ENCODE data around the gene MPZ. TPM values are rescaled to one million over a fixed set of nuclear protein-coding genes. Genes with fewer than 3 reads are reported as not detected.
A peak's percentile ranks its signal among the peaks of the same experiment; 100 is the strongest.

Gene MPZ
- total RNA-seq, 4 donors from 2014 or later = 1.4 to 3.0 (median 1.6) TPM

DNA sequence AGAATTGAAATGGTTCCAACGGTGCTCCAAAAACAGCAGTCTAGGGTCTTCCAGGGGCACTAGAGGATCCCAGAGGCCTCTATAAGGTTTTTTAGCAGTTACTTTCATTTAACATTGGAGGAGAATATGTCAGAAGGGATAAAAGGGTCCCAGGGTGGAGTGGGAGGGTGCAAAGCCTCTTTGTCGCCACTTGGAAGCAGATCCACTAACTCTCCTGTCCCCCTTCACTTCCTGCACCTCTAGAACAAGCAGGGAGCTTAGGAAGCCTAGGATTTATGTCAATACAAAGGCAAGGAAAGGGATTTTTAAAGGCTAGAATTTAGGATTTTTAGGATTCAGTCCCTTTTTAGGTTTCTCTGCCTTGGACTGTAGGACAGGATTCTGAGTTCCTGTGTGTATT lies 42.9 kb downstream of the MPZ start:
- Histone ChIP-seq H3K36me3 (no peaks in the 10 kb centered on the region), H3K9me3 (no peaks in the 10 kb centered on the region), H3K27ac (peak overlapping the region in 2 of 4 donors; percentile 11 to 52), H3K27me3 (peaks cover 1% of the 10 kb centered on the region), H3K4me3 (no peak overlapping the region), H3K4me1 (peaks cover 0 to 1% (median 0%) of the 10 kb centered on the region in 4 donors)
- in situ Hi-C loops (cut with MboI; ENCODE audit: low pct_ligation_motif_present in 1 of 4, low pct_unique_long_range_greater_than_20kb in 1 of 4, low sequenced_read_pairs in 3 of 4) (no loop called here), intact Hi-C loops (cut with DNase I; ENCODE audit: low total_unique reads) (no loop called here)
- DNase-seq = no peak
- WGBS, 2 donors (ENCODE audit: low coverage in 1 of 2) = 75 to 91% methylated on average over 2 of the region's 2 CpGs
- TF ChIP-seq, protein P1, sequence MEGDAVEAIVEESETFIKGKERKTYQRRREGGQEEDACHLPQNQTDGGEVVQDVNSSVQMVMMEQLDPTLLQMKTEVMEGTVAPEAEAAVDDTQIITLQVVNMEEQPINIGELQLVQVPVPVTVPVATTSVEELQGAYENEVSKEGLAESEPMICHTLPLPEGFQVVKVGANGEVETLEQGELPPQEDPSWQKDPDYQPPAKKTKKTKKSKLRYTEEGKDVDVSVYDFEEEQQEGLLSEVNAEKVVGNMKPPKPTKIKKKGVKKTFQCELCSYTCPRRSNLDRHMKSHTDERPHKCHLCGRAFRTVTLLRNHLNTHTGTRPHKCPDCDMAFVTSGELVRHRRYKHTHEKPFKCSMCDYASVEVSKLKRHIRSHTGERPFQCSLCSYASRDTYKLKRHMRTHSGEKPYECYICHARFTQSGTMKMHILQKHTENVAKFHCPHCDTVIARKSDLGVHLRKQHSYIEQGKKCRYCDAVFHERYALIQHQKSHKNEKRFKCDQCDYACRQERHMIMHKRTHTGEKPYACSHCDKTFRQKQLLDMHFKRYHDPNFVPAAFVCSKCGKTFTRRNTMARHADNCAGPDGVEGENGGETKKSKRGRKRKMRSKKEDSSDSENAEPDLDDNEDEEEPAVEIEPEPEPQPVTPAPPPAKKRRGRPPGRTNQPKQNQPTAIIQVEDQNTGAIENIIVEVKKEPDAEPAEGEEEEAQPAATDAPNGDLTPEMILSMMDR (IDR thresholded peaks at IDR 0.05) = no peak
- TF ChIP-seq EP300 (IDR thresholded peaks at IDR 0.05; ENCODE audit: low read depth) (no peak), POLR2AphosphoS5 (IDR thresholded peaks at IDR 0.05) (no peak), POLR2A (IDR thresholded peaks at IDR 0.05) (no peak)

DNA sequence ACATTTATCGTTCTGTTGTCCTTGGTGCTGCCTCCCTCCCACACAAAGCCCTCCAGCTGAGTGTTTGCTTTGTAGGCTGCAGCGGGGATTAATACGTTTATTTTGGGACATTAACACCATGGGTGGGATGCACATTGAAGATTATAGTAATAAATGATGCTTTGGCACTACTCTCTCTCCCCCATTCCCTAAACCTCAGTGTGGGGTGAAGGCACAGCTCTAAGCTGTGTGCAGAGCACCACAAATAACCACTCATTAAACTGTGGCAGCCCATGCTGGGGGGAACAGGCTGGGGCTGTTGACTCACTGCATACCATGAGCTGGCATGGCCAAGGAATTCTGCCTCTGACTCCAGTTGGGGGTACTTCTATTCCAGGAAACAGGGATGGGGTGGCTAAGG lies 43.6 kb downstream of the MPZ start:
- Histone ChIP-seq H3K27me3 (peaks cover 8% of the 10 kb centered on the region), H3K4me3 (no peak overlapping the region), H3K36me3 (no peaks in the 10 kb centered on the region), H3K27ac (peak overlapping the region in 2 of 4 donors; percentile 11 to 52), H3K4me1 (peaks cover 0 to 2% (median under 1%) of the 10 kb centered on the region in 4 donors), H3K9me3 (no peaks in the 10 kb centered on the region)
- DNase-seq = no peak
- TF ChIP-seq POLR2A (IDR thresholded peaks at IDR 0.05) (no peak), EP300 (IDR thresholded peaks at IDR 0.05; ENCODE audit: low read depth) (no peak), POLR2AphosphoS5 (IDR thresholded peaks at IDR 0.05) (no peak)
- TF ChIP-seq, protein P1 (IDR thresholded peaks at IDR 0.05) = no peak
- intact Hi-C loops (cut with DNase I; ENCODE audit: low total_unique reads) (no loop called here), in situ Hi-C loops (cut with MboI; ENCODE audit: low pct_ligation_motif_present in 1 of 4, low pct_unique_long_range_greater_than_20kb in 1 of 4, low sequenced_read_pairs in 3 of 4) (no loop called here)
- WGBS, 2 donors (ENCODE audit: low coverage in 1 of 2) = 62 to 72% methylated on average over 3 of the region's 3 CpGs

DNA sequence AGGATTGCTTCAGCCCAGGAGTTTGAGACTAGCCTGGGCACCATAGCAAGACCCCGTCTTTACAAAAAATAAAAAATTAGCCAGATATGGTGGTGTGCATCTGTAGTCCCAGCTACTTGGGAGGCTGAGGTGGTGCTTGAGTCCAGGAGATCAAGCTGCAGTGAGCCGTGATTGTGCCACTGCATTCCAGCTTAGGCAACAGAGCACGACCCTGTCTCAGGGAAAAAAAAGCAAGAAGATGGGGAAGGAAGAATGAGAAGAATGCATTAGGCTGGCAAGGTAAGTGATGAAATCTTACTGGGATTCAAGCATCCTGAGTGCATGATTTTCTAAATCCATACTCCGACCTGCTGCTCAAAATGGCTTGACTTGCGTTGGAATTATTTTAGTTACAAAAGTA lies 44.5 kb downstream of the MPZ start:
- Histone ChIP-seq H3K36me3 (no peaks in the 10 kb centered on the region), H3K27me3 (peaks cover 15% of the 10 kb centered on the region), H3K9me3 (no peaks in the 10 kb centered on the region), H3K27ac (no peak overlapping the region), H3K4me1 (peaks cover 0 to 8% (median 1%) of the 10 kb centered on the region in 4 donors), H3K4me3 (no peak overlapping the region)
- intact Hi-C loops (cut with DNase I; ENCODE audit: low total_unique reads) (no loop called here), in situ Hi-C loops (cut with MboI; ENCODE audit: low pct_ligation_motif_present in 1 of 4, low pct_unique_long_range_greater_than_20kb in 1 of 4, low sequenced_read_pairs in 3 of 4) (no loop called here)
- 60 to 82% methylated on average over 5 of the region's 5 CpGs for WGBS, 2 donors (ENCODE audit: low coverage in 1 of 2)
- TF ChIP-seq, protein P1 (IDR thresholded peaks at IDR 0.05) = no peak
- no peak for TF ChIP-seq EP300 (IDR thresholded peaks at IDR 0.05; ENCODE audit: low read depth)
- no peak for TF ChIP-seq POLR2AphosphoS5 (IDR thresholded peaks at IDR 0.05)
- TF ChIP-seq POLR2A (IDR thresholded peaks at IDR 0.05) = no peak
- no peak for DNase-seq

- DNase-seq = no peak
- intact Hi-C loops (cut with DNase I; ENCODE audit: low total_unique reads) (no loop called here), in situ Hi-C loops (cut with MboI; ENCODE audit: low pct_ligation_motif_present in 1 of 4, low pct_unique_long_range_greater_than_20kb in 1 of 4, low sequenced_read_pairs in 3 of 4) (no loop called here)
- peaks cover 3 to 10% of the 10 kb centered on the region in 2 donors for H3K9me3 ChIP-seq
- no peak for TF ChIP-seq EP300 (IDR thresholded peaks at IDR 0.05; ENCODE audit: low read depth)
- no peaks in the 10 kb centered on the region for H3K36me3 ChIP-seq
- no peak overlapping the region for H3K4me3 ChIP-seq
- 20 to 44% methylated on average over 1 to 12 of the region's 12 CpGs for WGBS, 2 donors (ENCODE audit: low coverage in 1 of 2)
- peaks cover 48% of the 10 kb centered on the region for H3K27me3 ChIP-seq
- H3K27ac ChIP-seq = peak overlapping the region in 1 of 4 donors; percentile 10
- peaks cover 0 to 18% (median 8%) of the 10 kb centered on the region in 4 donors for H3K4me1 ChIP-seq
Measured at GRCh38 chr1:161261261-161262235, 48.2 kb downstream of the MPZ start.
